SK-N-SH (cell line): ENCODE data around the gene SMPD3. TPM values are rescaled to one million over a fixed set of nuclear protein-coding genes. Genes with fewer than 3 reads are reported as not detected.

ENCODE experiments used
- CTCF ChIA-PET: fragments of 300-600, 350-600 bp; formaldehyde crosslinking; extraction: SDS; loops from one replicate; lab custom pipeline; 2021; lab: Yijun Ruan, JAX
- POLR2A ChIA-PET: fragments of 350-600 bp; sonication (Branson Sonifier 250); formaldehyde crosslinking; extraction: SDS; loops from one replicate; lab custom pipeline; 2020; ENCODE audit warnings: antibody characterized with exemption, inconsistent platforms; lab: Yijun Ruan, JAX
- DNase-seq: peaks from one replicate; pipeline ENCODE4 v3.0.0; 2012
- H2AFZ ChIP-seq: fragments of 200-600 bp; sonication (generic); 2 replicates; pipeline ENCODE4 v1.8.1; 2016; ENCODE audit warnings: antibody characterized with exemption, mild to moderate bottlenecking, low read depth
- H3F3A ChIP-seq: fragments of 200-600 bp; sonication (generic); replicated peaks from 2 replicates; pipeline ENCODE3; 2016; ENCODE audit warnings: antibody characterized with exemption, mild to moderate bottlenecking; ENCODE audit not compliant: insufficient read depth
- H3K27ac ChIP-seq, 2 experiments: fragments of 200-500 bp in 1 of 2; fragments of 200-600 bp in 1 of 2; sonication (Bioruptor generic) in 1 of 2; sonication (generic), shearing (Covaris generic) in 1 of 2; 2 replicates each; pipeline versions ENCODE4 v1.5.1 to v1.6.1; 2014 to 2016; ENCODE audit warnings: low read depth in 2 of 2, inconsistent platforms in 1 of 2, low read length in 1 of 2, mild to moderate bottlenecking in 1 of 2, mixed read lengths in 1 of 2
- H3K27me3 ChIP-seq: fragments of 200-600 bp; sonication (generic), shearing (Covaris generic); 2 replicates; pipeline ENCODE4 v1.6.1; 2016; ENCODE audit warnings: mixed run types; ENCODE audit not compliant: insufficient read depth
- H3K36me3 ChIP-seq, 2 experiments: fragments of 200-500 bp in 1 of 2; fragments of 200-600 bp in 1 of 2; sonication (Bioruptor generic) in 1 of 2; sonication (generic) in 1 of 2; replicated peaks in 1 of 2; 2 replicates each; pipeline versions ENCODE3 to v1.5.1; 2014 to 2016; ENCODE audit warnings: low read length in 1 of 2, mild to moderate bottlenecking in 1 of 2; ENCODE audit not compliant: insufficient read depth in 2 of 2, control insufficient read depth in 1 of 2
- H3K4me1 ChIP-seq, 2 experiments: fragments of 200-500 bp in 1 of 2; fragments of 200-600 bp in 1 of 2; sonication (Bioruptor generic) in 1 of 2; sonication (generic), shearing (Covaris generic) in 1 of 2; 2 replicates each; pipeline versions ENCODE4 v1.5.1 to v1.6.1; 2014 to 2016; ENCODE audit warnings: low read depth in 1 of 2, low read length in 1 of 2, mixed run types in 1 of 2; ENCODE audit not compliant: insufficient read depth in 2 of 2, control insufficient read depth in 1 of 2
- H3K4me2 ChIP-seq: fragments of 200-600 bp; sonication (generic), shearing (Covaris generic); 2 replicates; pipeline ENCODE4 v1.6.1; 2017; ENCODE audit warnings: mixed run types
- H3K4me3 ChIP-seq, 2 experiments: fragments of 200-500 bp in 1 of 2; fragments of 200-600 bp in 1 of 2; sonication (Bioruptor generic) in 1 of 2; sonication (generic), shearing (Covaris generic) in 1 of 2; 2 replicates each; pipeline versions ENCODE4 v1.5.1 to v1.8.1; 2014 to 2016; ENCODE audit warnings: low read depth in 2 of 2, inconsistent platforms in 1 of 2, low read length in 1 of 2, mild to moderate bottlenecking in 1 of 2, mixed read lengths in 1 of 2, moderate library complexity in 1 of 2
- H3K79me2 ChIP-seq: fragments of 200-600 bp; sonication (generic); 2 replicates; pipeline ENCODE4 v1.8.1; 2017; ENCODE audit warnings: mild to moderate bottlenecking; ENCODE audit not compliant: insufficient read depth
- H3K9ac ChIP-seq: fragments of 200-600 bp; sonication (generic); 2 replicates; pipeline ENCODE4 v1.6.1; 2017; ENCODE audit warnings: mixed run types
- H3K9me2 ChIP-seq: fragments of 200-600 bp; sonication (generic); 2 replicates; pipeline ENCODE4 v1.6.1; 2017; ENCODE audit warnings: mixed run types
- H3K9me3 ChIP-seq: fragments of 200-600 bp; sonication (generic); 2 replicates; pipeline ENCODE4 v1.6.1; 2017; ENCODE audit warnings: mixed run types, mild to moderate bottlenecking, moderate library complexity
- H4K20me1 ChIP-seq: fragments of 200-600 bp; sonication (generic); 2 replicates; pipeline ENCODE4 v1.6.1; 2017; ENCODE audit warnings: mild to moderate bottlenecking, mixed run types; ENCODE audit not compliant: insufficient read depth
- CHD2 ChIP-seq: fragments of 150-350 bp; IDR thresholded peaks from 2 replicates; pipeline ENCODE4 v1.6.1; 2018; ENCODE audit warnings: low read length; ENCODE audit not compliant: partially characterized antibody
- EP300 ChIP-seq, 2 experiments: IDR thresholded peaks; 2 replicates each; pipeline versions ENCODE4 v1.4.0 to v1.6.1; 2012; ENCODE audit warnings: borderline replicate concordance in 1 of 2, low read depth in 1 of 2, low read length in 1 of 2
- EZH2phosphoT487 ChIP-seq: fragments of 200-600 bp; sonication (generic); IDR thresholded peaks from 2 replicates; pipeline ENCODE4 v1.6.1; 2017; ENCODE audit warnings: low read depth, mixed run types, mild to moderate bottlenecking, antibody characterized with exemption, moderate library complexity, borderline replicate concordance
- FOSL2 ChIP-seq: IDR thresholded peaks from 2 replicates; pipeline ENCODE4 v1.4.0; 2012; ENCODE audit warnings: low read depth, mild to moderate bottlenecking, moderate library complexity, borderline replicate concordance
- FOXM1 ChIP-seq: IDR thresholded peaks from 2 replicates; pipeline ENCODE4 v1.4.0; 2012; ENCODE audit warnings: low read depth, mild to moderate bottlenecking
- GABPA ChIP-seq: IDR thresholded peaks from 2 replicates; pipeline ENCODE4 v1.4.0; 2012; ENCODE audit warnings: low read depth, mild to moderate bottlenecking
- GATA2 ChIP-seq: sonication (generic); formaldehyde crosslinking; IDR thresholded peaks from 2 replicates; pipeline ENCODE4 v1.5.0; 2020; ENCODE audit warnings: mild to moderate bottlenecking, missing genetic modification reagents
- IRF3 ChIP-seq: fragments of 150-350 bp; IDR thresholded peaks from 2 replicates; pipeline ENCODE4 v1.6.1; 2016; ENCODE audit warnings: mild to moderate bottlenecking, low read depth, low read length
- MXI1 ChIP-seq: IDR thresholded peaks from 2 replicates; pipeline ENCODE4 v1.6.1; 2012; ENCODE audit warnings: mild to moderate bottlenecking, low read depth, low read length, improper control_type of control experiment
- NFIC ChIP-seq: IDR thresholded peaks from 2 replicates; pipeline ENCODE4 v1.4.0; 2012; ENCODE audit warnings: borderline replicate concordance
- RAD21 ChIP-seq: IDR thresholded peaks from 2 replicates; pipeline ENCODE4 v1.6.1; 2012; ENCODE audit warnings: mild to moderate bottlenecking, low read length
- RCOR1 ChIP-seq: fragments of 150-350 bp; IDR thresholded peaks from 2 replicates; pipeline ENCODE4 v1.6.1; 2017; ENCODE audit warnings: antibody characterized with exemption, low read length
- RXRA ChIP-seq: IDR thresholded peaks from 2 replicates; pipeline ENCODE4 v1.4.0; 2012; ENCODE audit warnings: low read depth, mild to moderate bottlenecking, borderline replicate concordance
- SIN3A ChIP-seq: IDR thresholded peaks from 2 replicates; pipeline ENCODE4 v1.6.1; 2012; ENCODE audit warnings: low read depth, mild to moderate bottlenecking, low read length, moderate library complexity, borderline replicate concordance
- SMC3 ChIP-seq: IDR thresholded peaks from 2 replicates; pipeline ENCODE4 v1.6.1; 2012; ENCODE audit warnings: low read depth, low read length, improper control_type of control experiment
- YY1 ChIP-seq: IDR thresholded peaks from 2 replicates; pipeline ENCODE4 v1.4.0; 2012; ENCODE audit warnings: low read depth, mild to moderate bottlenecking
- WGBS: methylation state at CpG from one replicate; pipeline ENCODE4 v1.1.6; 2017; ENCODE audit warnings: low lambda C conversion rate; 5-methylcytosine and 5-hydroxymethylcytosine counted together
- polyA plus RNA-seq, 3 experiments: library from polyadenylated mRNA; depleted of rRNA; stranded (reverse); fragments of >200 nt; gene quantifications; 2 replicates each; pipeline ENCODE4 v1.2.3, GENCODE V29; 2012
- TF ChIP-seq, protein P1 (sequence below): IDR thresholded peaks from 2 replicates; pipeline ENCODE4 v1.4.0; 2012; ENCODE audit warnings: low read depth, borderline replicate concordance

SMPD3 gene
- polyA plus RNA-seq, 1 of the 3 experiments (the other 2 are of a cell fraction) = 0.38 TPM

DNA sequence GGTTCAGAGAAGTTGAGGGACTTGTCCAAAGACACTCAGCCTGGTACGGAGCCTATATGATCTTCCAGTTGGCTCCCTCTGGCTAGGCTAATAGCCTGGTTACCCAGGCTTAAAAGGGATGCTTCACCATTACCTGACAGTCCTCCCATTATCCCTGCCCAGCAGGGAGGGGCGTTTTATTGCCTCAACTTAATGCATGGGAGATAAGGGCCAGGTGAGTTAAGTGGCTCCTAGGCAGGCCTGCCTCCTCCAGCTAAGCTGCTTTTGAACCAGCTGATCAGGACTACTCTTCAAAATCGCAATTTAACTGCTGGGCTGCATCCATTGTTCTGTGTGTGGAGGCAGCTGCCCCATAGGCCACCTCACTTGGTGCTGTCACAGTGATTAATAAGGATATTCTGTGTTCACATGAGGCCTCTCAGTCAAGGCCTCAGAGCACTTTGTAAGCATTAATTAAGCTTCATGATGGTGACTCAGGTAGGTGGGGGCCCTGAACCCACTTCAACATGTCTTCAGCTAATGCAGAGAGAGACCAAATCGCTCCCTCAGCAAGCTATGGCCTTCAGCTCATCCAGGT lies 27.9 kb downstream of the SMPD3 start:
- ChIA-PET POLR2A (no interaction called here), CTCF (interaction anchor here (0.8 to 1.3 kb wide), 4 partner anchors 25 to 108 kb away, joined by 3 read pairs; no protein-coding TSS in a partner anchor)
- H3K4me3 ChIP-seq = no peak overlapping the region
- no peak overlapping the region for H3K27ac ChIP-seq
- no peak for DNase-seq
- no peak overlapping the region for H3K9ac ChIP-seq
- no peaks in the 10 kb centered on the region for H3K9me2 ChIP-seq
- H3K4me1 ChIP-seq = peaks cover 0 to 3% of the 10 kb centered on the region in 2 experiments; a peak in 2 of 4 replicates
- WGBS = 45% methylated on average over 3 of the region's 4 CpGs
- H3K9me3 ChIP-seq = no peaks in the 10 kb centered on the region
- TF ChIP-seq SIN3A (no peak), MXI1 (no peak), RAD21 (no peak), FOXM1 (no peak), RCOR1 (no peak), EP300 (IDR thresholded peaks at IDR 0.05; ENCODE audit: borderline replicate concordance in 1 of 2, low read depth in 1 of 2, low read length in 1 of 2) (no peak), GABPA (no peak), NFIC (no peak), FOSL2 (no peak), CHD2 (no peak), EZH2phosphoT487 (no peak)
- no peak overlapping the region for H3K4me2 ChIP-seq
- no peaks in the 10 kb centered on the region for H3F3A ChIP-seq
- no peaks in the 10 kb centered on the region for H3K36me3 ChIP-seq
- H2AFZ ChIP-seq = no peak overlapping the region
- peaks cover 25% of the 10 kb centered on the region; the same call in 1 of the 2 replicates for H3K27me3 ChIP-seq
- no peaks in the 10 kb centered on the region for H3K79me2 ChIP-seq
- no peaks in the 10 kb centered on the region for H4K20me1 ChIP-seq

- Histone ChIP-seq H3F3A (no peaks in the 10 kb centered on the region), H3K36me3 (no peaks in the 10 kb centered on the region), H3K4me1 (peaks cover 0 to 3% of the 10 kb centered on the region in 2 experiments; a peak in 2 of 4 replicates), H2AFZ (no peak overlapping the region), H3K27me3 (peaks cover 36% of the 10 kb centered on the region; the same call in 1 of the 2 replicates), H3K9me3 (no peaks in the 10 kb centered on the region), H3K4me2 (no peak overlapping the region), H3K9ac (no peak overlapping the region), H4K20me1 (no peaks in the 10 kb centered on the region), H3K27ac (no peak overlapping the region), H3K4me3 (no peak overlapping the region), H3K79me2 (no peaks in the 10 kb centered on the region)
- 60% methylated on average over 11 of the region's 11 CpGs for WGBS
- no peak for DNase-seq
- POLR2A ChIA-PET = no interaction called here
- CTCF ChIA-PET = interaction anchor here (0.6 to 1.6 kb wide), 5 partner anchors 11 to 599 kb away, joined by 3 to 9 read pairs (median 3); no protein-coding TSS in a partner anchor
- TF ChIP-seq SIN3A = no peak
- no peak for TF ChIP-seq SMC3
- TF ChIP-seq RCOR1 = no peak
- TF ChIP-seq, protein P1, sequence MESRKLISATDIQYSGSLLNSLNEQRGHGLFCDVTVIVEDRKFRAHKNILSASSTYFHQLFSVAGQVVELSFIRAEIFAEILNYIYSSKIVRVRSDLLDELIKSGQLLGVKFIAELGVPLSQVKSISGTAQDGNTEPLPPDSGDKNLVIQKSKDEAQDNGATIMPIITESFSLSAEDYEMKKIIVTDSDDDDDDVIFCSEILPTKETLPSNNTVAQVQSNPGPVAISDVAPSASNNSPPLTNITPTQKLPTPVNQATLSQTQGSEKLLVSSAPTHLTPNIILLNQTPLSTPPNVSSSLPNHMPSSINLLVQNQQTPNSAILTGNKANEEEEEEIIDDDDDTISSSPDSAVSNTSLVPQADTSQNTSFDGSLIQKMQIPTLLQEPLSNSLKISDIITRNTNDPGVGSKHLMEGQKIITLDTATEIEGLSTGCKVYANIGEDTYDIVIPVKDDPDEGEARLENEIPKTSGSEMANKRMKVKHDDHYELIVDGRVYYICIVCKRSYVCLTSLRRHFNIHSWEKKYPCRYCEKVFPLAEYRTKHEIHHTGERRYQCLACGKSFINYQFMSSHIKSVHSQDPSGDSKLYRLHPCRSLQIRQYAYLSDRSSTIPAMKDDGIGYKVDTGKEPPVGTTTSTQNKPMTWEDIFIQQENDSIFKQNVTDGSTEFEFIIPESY = no peak
- no peak for TF ChIP-seq FOSL2
- TF ChIP-seq FOXM1 = no peak
- TF ChIP-seq GABPA = no peak
- TF ChIP-seq GATA2 (CRISPR knock-in tag) = no peak
- no peak for TF ChIP-seq YY1
- no peak for TF ChIP-seq EZH2phosphoT487
- TF ChIP-seq RAD21 = no peak
- TF ChIP-seq MXI1 = no peak
- no peak for TF ChIP-seq EP300 (IDR thresholded peaks at IDR 0.05; ENCODE audit: borderline replicate concordance in 1 of 2, low read depth in 1 of 2, low read length in 1 of 2)
- no peak for TF ChIP-seq RXRA
- TF ChIP-seq IRF3 = no peak
- TF ChIP-seq, all 33 proteins: peak for 0
- H3K9me2 ChIP-seq = no peaks in the 10 kb centered on the region
These were observed 30.5 kb downstream of the SMPD3 start for GRCh38 chr16:68417711-68418301.
